GM03348 (cell line): ENCODE measurements around the gene MYOF.
"Not testable (repeated sequence)": the region's sequence is repeated elsewhere in the genome, so short reads cannot be mapped to it uniquely, and the experiment has no call there.

Source experiments
- DNase-seq: peaks from one replicate; pipeline ENCODE4 v3.0.0; 2012; ENCODE audit warnings: low spot score

The MYOF gene

GRCh38 chr10:93456480-93456879 lies 25.7 kb downstream of the MYOF start:
- DNase-seq = no peak

- DNase-seq = no peak
Observed at GRCh38 chr10:93454736-93455135, 27.4 kb downstream of the MYOF start.

GRCh38 chr10:93454146-93454545 lies 28.0 kb downstream of the MYOF start:
- DNase-seq = no peak

GRCh38 chr10:93452143-93452542 lies 30.0 kb downstream of the MYOF start:
- no peak for DNase-seq

GRCh38 chr10:93451244-93451947 lies 30.7 kb downstream of the MYOF start:
- no peak for DNase-seq

- no peak for DNase-seq
Observed at GRCh38 chr10:93447970-93448369, 34.2 kb downstream of the MYOF start.

- no peak for DNase-seq
Observed at GRCh38 chr10:93447019-93447418, 35.1 kb downstream of the MYOF start.

GRCh38 chr10:93445978-93446720 lies 36.0 kb downstream of the MYOF start:
- no peak for DNase-seq

GRCh38 chr10:93445097-93445960 lies 36.8 kb downstream of the MYOF start:
- DNase-seq = peak; percentile 78

- DNase-seq = no peak
Observed at GRCh38 chr10:93443481-93443880, 38.7 kb downstream of the MYOF start.

- DNase-seq = not testable (repeated sequence)
Observed at GRCh38 chr10:93442721-93443120, 39.4 kb downstream of the MYOF start.

- DNase-seq = peak; percentile 44
Observed at GRCh38 chr10:93440591-93441091, 41.5 kb downstream of the MYOF start.

- no peak for DNase-seq
Observed at GRCh38 chr10:93438613-93439253, 43.4 kb downstream of the MYOF start.

GRCh38 chr10:93437946-93438612 lies 44.1 kb downstream of the MYOF start:
- peak; percentile 41 for DNase-seq

GRCh38 chr10:93437086-93437945 lies 44.8 kb downstream of the MYOF start:
- DNase-seq = peak; percentile 85

- peak; percentile 80 for DNase-seq
Observed at GRCh38 chr10:93436591-93437085, 45.5 kb downstream of the MYOF start.

- peak; percentile 38 for DNase-seq
Observed at GRCh38 chr10:93435621-93436397, 46.3 kb downstream of the MYOF start.

GRCh38 chr10:93434991-93435491 lies 47.1 kb downstream of the MYOF start:
- DNase-seq = no peak

GRCh38 chr10:93431361-93431760 lies 50.8 kb downstream of the MYOF start:
- no peak for DNase-seq
